Hepatocyte (in vitro differentiated cells): ENCODE data around the gene VAC14. TPM values are rescaled to one million over a fixed set of nuclear protein-coding genes. Genes with fewer than 3 reads are reported as not detected.
"Not testable (repeated sequence)": the region's sequence is repeated elsewhere in the genome, so short reads cannot be mapped to it uniquely, and the experiment has no call there.

ENCODE experiments used
- DNase-seq: peaks from one replicate; pipeline ENCODE4 v3.0.0-alpha.2; 2016; ENCODE audit warnings: low spot score
- H2AFZ ChIP-seq: fragments of 200-600 bp; sonication (generic); 2 replicates; pipeline ENCODE4 v1.6.0; 2016; ENCODE audit warnings: antibody characterized with exemption, mild to moderate bottlenecking
- H3K27ac ChIP-seq: fragments of 200-600 bp; sonication (generic); 2 replicates; pipeline ENCODE4 v1.5.1; 2016; ENCODE audit warnings: mild to moderate bottlenecking
- H3K27me3 ChIP-seq: fragments of 200-600 bp; sonication (generic); 2 replicates; pipeline ENCODE4 v1.6.1; 2016
- H3K36me3 ChIP-seq: fragments of 200-600 bp; sonication (generic); replicated peaks from 2 replicates; pipeline ENCODE4 v1.5.1; 2016; ENCODE audit warnings: low read depth; ENCODE audit not compliant: insufficient read depth
- H3K4me1 ChIP-seq: fragments of 200-600 bp; sonication (generic); 2 replicates; pipeline ENCODE4 v1.5.1; 2016; ENCODE audit warnings: mild to moderate bottlenecking, moderate library complexity; ENCODE audit not compliant: insufficient read depth
- H3K4me2 ChIP-seq: fragments of 200-600 bp; sonication (generic); 2 replicates; pipeline ENCODE4 v1.6.0; 2016
- H3K4me3 ChIP-seq: fragments of 200-600 bp; sonication (generic); 2 replicates; pipeline ENCODE4 v1.5.1; 2016; ENCODE audit warnings: mild to moderate bottlenecking
- H3K79me2 ChIP-seq: fragments of 200-600 bp; sonication (generic); 2 replicates; pipeline ENCODE4 v1.6.0; 2017; ENCODE audit warnings: mild to moderate bottlenecking
- H3K9me2 ChIP-seq: fragments of 200-600 bp; sonication (generic); replicated peaks from 2 replicates; pipeline ENCODE4 v1.6.0; 2017; ENCODE audit warnings: mild to moderate bottlenecking; ENCODE audit not compliant: insufficient read depth
- H3K9me3 ChIP-seq: fragments of 200-600 bp; sonication (generic); 2 replicates; pipeline ENCODE4 v1.5.1; 2016; ENCODE audit warnings: low read depth, mild to moderate bottlenecking
- H4K20me1 ChIP-seq: fragments of 200-600 bp; sonication (generic); 2 replicates; pipeline ENCODE4 v1.6.0; 2016; ENCODE audit warnings: mild to moderate bottlenecking; ENCODE audit not compliant: insufficient read depth, poor library complexity, severe bottlenecking
- EZH2 ChIP-seq: fragments of 200-600 bp; sonication (generic); IDR thresholded peaks from 2 replicates; pipeline ENCODE4 v1.6.1; 2016; ENCODE audit warnings: antibody characterized with exemption, mild to moderate bottlenecking, borderline replicate concordance
- EZH2phosphoT487 ChIP-seq: fragments of 200-600 bp; sonication (generic); IDR thresholded peaks from one replicate; pipeline ENCODE4 v1.6.1; 2018; ENCODE audit warnings: antibody characterized with exemption, mild to moderate bottlenecking, low read depth, moderate library complexity; ENCODE audit not compliant: unreplicated experiment, severe bottlenecking
- WGBS: methylation state at CpG from one replicate; pipeline ENCODE4 v1.1.6; 2016; ENCODE audit warnings: low lambda C conversion rate; ENCODE audit errors: missing lambda C conversion rate; 5-methylcytosine and 5-hydroxymethylcytosine counted together
- polyA plus RNA-seq: library from polyadenylated mRNA; unstranded; fragments of >200 nt; fragmentation: Nextera tagmentation; extraction: Ambion mirVana; gene quantifications from 2 replicates; pipeline ENCODE4 v1.2.1, GENCODE V29; 2016
- total RNA-seq: library from RNA; depleted of rRNA; stranded (reverse); fragments of >200 nt; gene quantifications from 2 replicates; pipeline ENCODE4 v1.2.3, GENCODE V29; 2014
- TF ChIP-seq, protein P1 (sequence below): fragments of 200-600 bp; sonication (generic); IDR thresholded peaks from 2 replicates; pipeline ENCODE4 v1.5.1; 2016; ENCODE audit warnings: antibody characterized with exemption, mild to moderate bottlenecking; ENCODE audit not compliant: poor library complexity

Gene VAC14
- total RNA-seq: 34.5 and 35.8 TPM in 2 replicates
- 49.4 and 51.4 TPM in 2 replicates for polyA plus RNA-seq

DNA sequence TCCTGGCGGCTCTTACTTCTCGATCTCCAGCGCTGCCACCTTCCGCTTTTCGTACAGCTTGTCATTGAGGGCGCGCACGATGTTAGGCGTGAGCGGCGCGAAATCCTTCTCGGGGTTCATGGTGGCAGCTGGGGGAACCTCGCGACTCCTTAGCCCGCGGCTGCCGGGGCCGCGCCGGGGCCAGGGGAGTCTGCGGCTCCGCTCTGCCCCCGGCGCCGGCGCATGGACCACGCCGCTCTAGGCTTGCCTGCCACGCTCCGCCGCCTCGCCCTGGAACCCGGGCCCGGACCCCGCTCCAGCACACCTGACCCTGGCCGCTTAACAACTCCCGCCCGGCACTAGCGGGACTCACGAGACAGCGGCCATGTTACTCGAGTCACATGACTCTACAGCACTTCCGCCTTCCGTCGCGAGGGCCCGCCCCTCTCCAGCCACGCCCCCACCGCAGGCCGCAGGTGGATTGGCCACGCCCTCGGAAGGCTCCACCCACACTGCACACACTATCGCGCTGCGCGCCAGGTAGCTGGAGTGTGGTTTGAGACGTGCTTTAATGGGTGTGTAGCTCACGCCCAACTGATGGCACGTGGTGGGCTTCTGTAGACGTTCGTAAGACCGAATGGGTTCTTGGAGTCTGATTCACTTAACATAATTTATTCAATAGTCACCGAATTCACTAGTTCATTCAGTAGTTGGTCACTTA lies at the start of gene VAC14:
TSS of gene VAC14 (minus strand) at position 378 of the 700 bp plus-strand sequence. CDS start at position 120, 258 bp downstream.
- Histone ChIP-seq H3K4me3 (peak within 1 kb of the TSS; percentile 79), H2AFZ (peak within 1 kb of the TSS; percentile 77), H3K27me3 (no peaks in the 10 kb centered on the region), H3K4me2 (peak within 1 kb of the TSS; percentile 95), H4K20me1 (peaks cover 2% of the 10 kb centered on the region), H3K9me2 (no peaks in the 10 kb centered on the region), H3K9me3 (no peaks in the 10 kb centered on the region), H3K36me3 (no peaks in the 10 kb centered on the region), H3K79me2 (peaks cover 47% of the 10 kb centered on the region), H3K4me1 (peaks cover 10% of the 10 kb centered on the region), H3K27ac (peak within 1 kb of the TSS; percentile 47)
- TF ChIP-seq EZH2phosphoT487 (no peak), EZH2 (no peak)
- TF ChIP-seq, protein P1, sequence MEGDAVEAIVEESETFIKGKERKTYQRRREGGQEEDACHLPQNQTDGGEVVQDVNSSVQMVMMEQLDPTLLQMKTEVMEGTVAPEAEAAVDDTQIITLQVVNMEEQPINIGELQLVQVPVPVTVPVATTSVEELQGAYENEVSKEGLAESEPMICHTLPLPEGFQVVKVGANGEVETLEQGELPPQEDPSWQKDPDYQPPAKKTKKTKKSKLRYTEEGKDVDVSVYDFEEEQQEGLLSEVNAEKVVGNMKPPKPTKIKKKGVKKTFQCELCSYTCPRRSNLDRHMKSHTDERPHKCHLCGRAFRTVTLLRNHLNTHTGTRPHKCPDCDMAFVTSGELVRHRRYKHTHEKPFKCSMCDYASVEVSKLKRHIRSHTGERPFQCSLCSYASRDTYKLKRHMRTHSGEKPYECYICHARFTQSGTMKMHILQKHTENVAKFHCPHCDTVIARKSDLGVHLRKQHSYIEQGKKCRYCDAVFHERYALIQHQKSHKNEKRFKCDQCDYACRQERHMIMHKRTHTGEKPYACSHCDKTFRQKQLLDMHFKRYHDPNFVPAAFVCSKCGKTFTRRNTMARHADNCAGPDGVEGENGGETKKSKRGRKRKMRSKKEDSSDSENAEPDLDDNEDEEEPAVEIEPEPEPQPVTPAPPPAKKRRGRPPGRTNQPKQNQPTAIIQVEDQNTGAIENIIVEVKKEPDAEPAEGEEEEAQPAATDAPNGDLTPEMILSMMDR: no peak
- WGBS: under 1% methylated on average over 47 of the region's 64 CpGs
- DNase-seq: peak; percentile 96

DNA sequence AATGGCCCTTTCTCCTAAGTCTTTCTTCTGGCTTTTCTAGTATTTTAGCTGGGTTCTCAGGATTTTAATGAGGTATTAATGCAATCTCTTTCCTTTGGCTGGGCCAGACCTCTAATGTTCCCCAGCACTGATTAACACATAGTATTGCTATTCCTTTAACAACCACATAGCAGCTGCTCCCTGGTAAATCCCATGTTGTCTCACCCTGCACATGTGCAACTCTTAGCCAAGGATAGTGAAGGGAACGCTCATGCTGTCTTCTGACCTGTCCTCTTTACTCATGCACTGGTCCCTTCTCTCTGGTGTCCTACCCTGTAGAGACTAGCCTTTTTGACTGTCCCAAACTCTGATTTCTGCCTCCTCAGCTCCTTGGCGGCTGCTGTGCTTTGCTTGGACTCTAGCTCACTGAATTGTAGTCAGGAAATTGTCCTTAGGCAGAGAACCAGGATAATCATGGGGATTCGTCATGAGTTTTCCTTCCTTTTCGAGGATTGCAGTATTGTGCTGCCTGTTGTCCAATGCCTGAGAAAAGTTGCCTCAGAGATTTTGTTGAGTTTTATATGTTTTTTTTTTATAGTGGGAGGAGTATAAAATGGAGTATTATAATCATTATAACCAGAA lies 22.6 kb upstream of the VAC14 start:
- H3K4me3 ChIP-seq, DNase-seq, H3K4me1 ChIP-seq, H3K9me2 ChIP-seq, H4K20me1 ChIP-seq, H3K4me2 ChIP-seq, H3K27ac ChIP-seq, H3K36me3 ChIP-seq, H3K9me3 ChIP-seq, H3K27me3 ChIP-seq, H2AFZ ChIP-seq, H3K79me2 ChIP-seq: not testable (repeated sequence)
- WGBS: 91% methylated on average over 1 of the region's 4 CpGs

DNA sequence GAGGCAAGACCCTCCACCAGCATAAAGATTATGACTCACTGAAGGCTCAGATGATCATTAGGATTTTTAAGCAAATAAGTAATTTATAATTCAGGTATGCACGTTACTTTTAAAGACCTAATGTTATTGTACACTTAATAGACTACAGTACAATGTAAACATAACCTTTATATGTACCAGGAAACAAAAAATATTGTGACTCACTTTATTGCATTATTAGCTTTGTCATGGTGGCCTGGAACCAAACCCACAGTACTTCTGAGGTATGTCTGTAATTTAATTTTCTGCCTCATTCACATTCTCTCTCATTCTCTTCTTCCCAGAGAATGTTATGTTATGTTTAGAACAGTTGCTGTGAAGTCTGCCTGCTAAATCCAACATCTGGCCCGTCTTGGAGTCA lies 21.8 kb upstream of the VAC14 start:
- not testable (repeated sequence) for H3K9me3 ChIP-seq, H3K36me3 ChIP-seq, H4K20me1 ChIP-seq, H3K4me2 ChIP-seq, H3K79me2 ChIP-seq, H2AFZ ChIP-seq, H3K4me3 ChIP-seq, H3K9me2 ChIP-seq, H3K27me3 ChIP-seq, H3K4me1 ChIP-seq, H3K27ac ChIP-seq, DNase-seq
- 11% methylated on average over 1 of the region's 2 CpGs for WGBS

DNA sequence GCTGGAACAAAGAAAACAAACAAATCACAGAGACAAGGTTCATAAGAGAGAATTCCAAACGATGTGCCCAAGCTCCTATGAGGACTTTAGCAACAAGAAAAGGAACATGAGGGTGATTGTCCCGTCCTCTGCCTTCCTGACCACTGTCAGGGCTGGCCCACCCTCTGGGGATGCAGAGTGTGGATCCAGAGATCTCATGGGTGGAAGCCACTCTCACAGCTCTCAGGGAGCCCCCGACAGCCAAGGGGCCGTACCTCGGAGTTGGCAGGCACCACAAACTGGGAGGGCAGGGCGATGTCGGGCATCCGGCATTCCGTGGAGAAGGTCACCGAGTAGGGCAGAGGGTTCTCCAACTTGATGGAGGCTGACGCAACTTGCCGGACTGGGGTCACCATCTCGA lies 17.1 kb upstream of the VAC14 start:
- not testable (repeated sequence) for H3K9me2 ChIP-seq, H3K4me2 ChIP-seq, H3K27ac ChIP-seq, H4K20me1 ChIP-seq, H3K4me1 ChIP-seq, H2AFZ ChIP-seq, DNase-seq, H3K36me3 ChIP-seq, H3K9me3 ChIP-seq, H3K79me2 ChIP-seq, H3K27me3 ChIP-seq, H3K4me3 ChIP-seq
- WGBS: 82% methylated on average over 12 of the region's 13 CpGs

DNA sequence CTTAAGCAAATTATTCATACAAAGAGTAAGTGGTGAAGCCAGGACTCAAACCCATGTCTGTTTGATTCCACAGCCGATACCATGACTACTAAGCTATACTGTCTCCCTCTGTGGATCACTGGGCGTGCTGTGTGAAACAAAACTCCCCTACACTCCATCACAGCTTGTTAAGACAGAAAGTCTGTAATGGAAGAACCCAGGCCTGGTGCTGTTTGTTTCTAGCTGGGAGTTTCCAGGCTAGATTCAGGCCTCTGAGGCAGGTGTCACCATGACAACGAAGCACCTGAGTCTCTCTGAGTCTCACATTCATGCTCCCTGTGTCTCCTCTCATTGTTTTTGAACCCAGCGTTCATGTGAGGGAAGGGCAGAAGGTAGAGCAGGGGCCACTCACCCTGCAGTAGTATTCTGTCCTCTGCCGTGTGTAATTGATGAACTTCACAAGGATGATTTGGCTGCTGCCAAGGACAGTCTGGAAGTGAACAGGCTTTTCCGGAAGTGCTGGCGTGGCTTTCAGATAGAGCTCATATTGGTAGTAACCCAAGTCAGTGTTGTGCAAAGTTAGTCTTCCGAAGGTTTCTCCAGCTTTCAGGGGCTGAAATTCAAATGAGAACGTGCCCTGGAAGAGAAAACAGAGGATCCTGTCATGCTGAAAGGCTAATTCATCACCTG lies 8.6 kb upstream of the VAC14 start:
- Histone ChIP-seq H3K9me3 (no peaks in the 10 kb centered on the region), H3K79me2 (no peaks in the 10 kb centered on the region), H3K36me3 (no peaks in the 10 kb centered on the region), H3K4me1 (no peaks in the 10 kb centered on the region), H3K4me2 (no peak overlapping the region), H3K4me3 (no peak overlapping the region), H3K27ac (no peak overlapping the region), H4K20me1 (no peaks in the 10 kb centered on the region), H3K27me3 (peaks cover 17% of the 10 kb centered on the region), H3K9me2 (no peaks in the 10 kb centered on the region), H2AFZ (no peak overlapping the region)
- TF ChIP-seq EZH2 (no peak), EZH2phosphoT487 (no peak)
- TF ChIP-seq, protein P1: no peak
- no peak for DNase-seq
- WGBS: 75% methylated on average over 9 of the region's 9 CpGs
